Limb (tissue), 2 donors: ENCODE measurements around the gene MAPKAP1.
"Not testable (repeated sequence)": the region's sequence is repeated elsewhere in the genome, so short reads cannot be mapped to it uniquely, and the experiment has no call there.

ENCODE experiments used
- DNase-seq, 2 donors: peaks; one replicate each; pipeline ENCODE4 v3.0.0-alpha.2; 2016; ENCODE audit errors: extremely low spot score in 2 of 2

The MAPKAP1 gene

DNA sequence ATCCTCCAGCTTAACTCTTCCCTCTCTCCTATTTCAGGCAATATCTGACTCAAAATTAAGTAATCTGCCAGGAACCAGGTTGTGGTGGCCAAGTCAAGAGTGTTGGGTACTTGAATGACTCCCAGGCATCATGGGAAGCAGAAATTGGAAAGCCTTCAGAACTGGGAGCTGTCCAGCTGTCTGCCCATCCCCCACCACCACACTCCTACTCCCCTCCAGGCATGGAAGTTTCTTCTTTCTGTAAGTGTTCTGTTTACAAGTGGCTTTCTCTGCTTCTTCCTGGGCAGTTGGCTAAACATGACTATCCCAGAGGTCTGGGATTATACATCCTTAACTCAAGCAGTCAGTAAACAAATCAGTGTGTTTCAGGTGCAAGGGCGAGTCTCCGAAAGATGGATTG lies 25.6 kb upstream of the MAPKAP1 start:
- peak in 1 of 2 donors; percentile 34 for DNase-seq

DNA sequence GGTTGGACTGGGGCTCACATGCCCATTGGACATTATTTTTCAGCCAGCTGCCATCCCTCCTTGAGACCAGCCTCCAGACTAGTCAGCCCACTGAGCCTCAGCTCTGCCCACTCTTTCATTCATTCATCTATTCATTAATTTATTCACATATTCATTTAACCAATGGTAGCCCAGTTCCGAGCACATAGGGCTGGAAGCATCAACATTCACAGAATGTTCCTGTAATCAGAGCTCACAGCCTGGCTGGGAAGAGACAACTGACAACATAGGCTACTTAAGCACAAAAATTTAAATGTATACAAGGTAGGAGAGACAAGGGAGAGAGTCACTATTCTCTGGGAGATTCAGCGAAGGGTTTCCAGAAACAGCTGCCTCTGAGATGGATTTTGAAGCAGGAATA lies 23.2 kb upstream of the MAPKAP1 start:
- no peak for DNase-seq

DNA sequence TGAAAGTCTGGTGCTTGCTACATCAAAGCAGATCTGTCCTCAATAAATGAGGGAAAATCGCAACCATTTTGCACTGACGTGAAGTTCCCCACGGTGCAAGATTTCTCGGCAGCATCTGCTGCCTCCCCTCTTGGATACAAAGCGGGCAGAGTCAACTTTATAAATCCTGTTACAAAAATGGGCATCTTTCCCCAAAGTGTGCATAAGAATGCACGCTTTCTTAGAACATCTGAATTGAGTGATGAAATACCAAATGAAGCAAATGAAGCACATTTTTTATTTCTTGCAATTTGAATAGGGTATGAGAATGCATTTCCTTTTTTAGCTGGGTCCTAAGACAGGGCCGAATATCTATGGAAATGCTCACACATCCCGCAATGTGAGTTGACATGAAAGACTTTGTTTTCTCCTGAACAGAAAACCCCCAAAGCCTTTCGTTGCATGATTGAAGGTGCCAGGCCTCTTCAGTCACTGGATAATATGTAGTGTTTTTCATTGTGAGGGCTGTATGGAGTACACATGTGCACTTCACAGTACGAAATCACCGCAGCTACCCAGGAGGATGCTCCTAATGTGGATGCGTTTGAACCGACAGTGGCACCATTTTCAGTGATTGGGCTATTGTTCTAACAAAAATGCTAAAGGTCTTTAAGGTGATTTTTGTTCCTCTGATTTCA lies 19.6 kb upstream of the MAPKAP1 start:
- no peak for DNase-seq

DNA sequence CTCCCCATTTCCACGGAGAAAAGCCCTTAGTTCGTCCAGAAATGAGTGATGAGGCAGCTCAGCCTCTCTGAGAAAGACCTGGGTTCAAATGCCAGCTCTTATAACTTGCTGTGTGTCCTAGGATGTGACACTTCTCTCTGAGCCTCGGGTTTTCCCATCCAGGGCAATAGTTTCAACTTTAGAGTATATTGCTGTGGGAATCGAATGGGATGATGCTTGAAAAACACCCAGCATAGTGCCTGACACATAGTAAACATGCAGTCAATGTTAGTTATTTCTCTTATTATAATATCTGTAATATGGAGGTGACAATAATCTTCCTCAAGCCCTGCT lies 430 bp upstream of the MAPKAP1 start:
- DNase-seq, result no peak

DNA sequence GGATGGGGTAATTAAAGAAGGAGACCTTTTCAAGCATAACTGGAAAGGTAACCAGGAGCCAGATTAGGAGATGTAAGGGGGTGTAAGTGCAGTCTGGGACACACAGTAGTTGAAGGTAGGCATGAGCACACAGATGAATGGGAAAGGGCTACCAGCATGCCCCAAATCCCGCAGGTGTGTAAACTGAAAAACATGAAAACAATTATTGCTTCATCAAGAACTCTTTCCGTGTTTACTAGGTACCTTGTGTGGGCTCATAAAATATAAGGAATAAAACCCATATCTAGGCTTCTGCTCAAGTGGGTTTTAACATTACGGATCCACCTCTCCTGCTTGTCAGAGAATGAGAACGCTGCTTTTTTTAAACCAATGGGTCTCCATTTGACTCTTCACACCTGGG lies 1.1 kb downstream of the MAPKAP1 start:
- no peak for DNase-seq

DNA sequence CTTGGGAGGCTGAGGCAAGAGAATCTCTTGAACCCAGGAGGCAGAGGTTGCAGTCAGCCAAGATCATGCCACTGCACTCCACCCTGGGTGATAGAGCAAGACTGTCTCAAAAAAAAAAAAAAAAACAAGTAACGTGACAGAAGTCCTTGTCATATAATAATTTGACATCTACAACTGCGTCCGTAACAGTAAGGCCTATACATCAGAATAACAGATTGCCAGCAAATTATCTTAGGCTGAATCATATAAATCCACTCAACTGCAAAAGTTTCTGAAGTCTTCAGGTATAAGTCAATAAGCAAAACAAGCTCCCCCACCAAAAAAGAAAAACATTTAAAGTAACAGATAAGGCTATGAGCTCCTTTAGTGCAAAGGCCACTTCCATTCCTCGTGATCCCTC lies 3.3 kb downstream of the MAPKAP1 start:
- DNase-seq, result no peak

DNA sequence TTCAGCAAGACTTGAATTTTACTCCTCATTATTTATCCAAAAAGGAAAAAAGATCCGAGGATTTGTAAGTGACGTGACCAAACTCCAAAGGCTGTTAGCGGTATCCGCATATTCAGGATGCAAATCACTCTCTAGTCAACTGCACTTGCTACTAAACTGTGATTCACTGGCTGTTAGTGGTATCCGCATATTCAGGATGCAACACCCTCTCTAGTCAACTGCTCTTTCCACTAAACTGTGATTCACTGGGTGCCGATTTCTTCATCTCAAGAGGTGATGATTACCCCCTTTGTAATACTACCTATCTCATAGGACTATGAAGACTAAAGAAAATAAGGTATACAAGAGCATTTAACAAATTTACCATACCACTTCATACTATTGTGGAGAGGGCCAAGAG lies 5.7 kb downstream of the MAPKAP1 start:
- no peak for DNase-seq

DNA sequence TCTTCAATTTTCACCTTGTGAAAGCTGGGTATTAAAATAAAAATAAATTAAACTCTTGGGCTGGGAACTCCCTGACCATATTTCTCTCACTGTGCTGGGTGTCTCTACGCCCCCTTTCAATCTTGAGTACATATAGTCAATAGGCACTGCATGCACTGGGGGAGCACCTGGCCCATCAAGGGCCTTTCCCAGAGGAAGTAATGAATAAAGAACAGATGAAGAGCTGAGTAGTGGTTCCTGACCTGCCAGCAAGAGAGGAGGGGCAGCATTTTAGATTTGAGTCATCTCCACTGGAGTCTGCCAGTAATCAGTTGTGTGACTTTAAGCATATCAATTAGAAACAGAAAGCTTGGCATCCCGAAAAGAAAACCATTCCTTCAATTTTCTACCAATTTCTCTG lies 6.2 kb downstream of the MAPKAP1 start:
- no peak for DNase-seq

DNA sequence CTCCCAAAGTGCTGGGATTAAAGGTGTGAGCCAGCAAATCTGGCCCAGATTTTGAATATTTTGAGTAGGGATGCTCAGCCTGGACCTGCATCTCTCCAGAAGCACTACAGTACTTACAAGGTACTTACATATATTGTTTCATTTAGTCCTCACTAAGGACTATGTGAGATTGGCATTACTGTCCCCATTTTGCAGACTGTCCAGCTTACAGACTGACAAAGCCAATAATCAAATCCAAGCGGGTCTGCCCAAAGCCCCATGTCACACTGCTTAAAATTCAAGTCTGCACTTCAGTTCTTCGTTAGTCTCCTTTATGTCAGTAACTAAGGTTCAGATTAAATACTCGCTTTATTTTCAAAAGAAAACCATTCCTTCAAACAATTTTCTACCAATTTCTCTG lies 7.1 kb downstream of the MAPKAP1 start:
- no peak for DNase-seq

DNA sequence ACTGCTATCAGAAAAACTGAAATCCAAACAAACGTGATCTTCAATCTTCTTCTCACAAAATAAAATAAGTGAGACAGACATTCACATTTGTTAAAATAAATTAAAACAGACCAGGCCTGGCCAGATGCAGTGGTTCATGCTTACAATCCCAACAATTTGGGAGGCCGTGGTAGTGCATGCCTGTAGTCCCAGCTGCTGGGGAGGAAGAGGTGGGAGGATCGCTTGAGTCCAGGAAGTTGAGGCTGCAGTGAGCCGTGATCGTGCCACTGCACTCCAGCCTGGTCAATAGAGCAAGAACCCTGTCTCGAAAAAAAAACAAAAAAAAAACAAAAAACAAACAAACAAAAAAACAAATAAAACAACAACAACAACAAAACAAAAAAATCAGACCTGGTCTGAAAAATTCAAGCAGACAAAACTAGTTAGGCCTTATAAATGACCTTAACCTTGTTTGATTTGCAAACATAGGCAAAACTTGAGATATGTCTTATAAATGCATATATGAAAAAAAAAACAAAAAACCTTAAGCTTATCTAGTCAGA lies 10.8 kb downstream of the MAPKAP1 start:
- DNase-seq, result no peak

DNA sequence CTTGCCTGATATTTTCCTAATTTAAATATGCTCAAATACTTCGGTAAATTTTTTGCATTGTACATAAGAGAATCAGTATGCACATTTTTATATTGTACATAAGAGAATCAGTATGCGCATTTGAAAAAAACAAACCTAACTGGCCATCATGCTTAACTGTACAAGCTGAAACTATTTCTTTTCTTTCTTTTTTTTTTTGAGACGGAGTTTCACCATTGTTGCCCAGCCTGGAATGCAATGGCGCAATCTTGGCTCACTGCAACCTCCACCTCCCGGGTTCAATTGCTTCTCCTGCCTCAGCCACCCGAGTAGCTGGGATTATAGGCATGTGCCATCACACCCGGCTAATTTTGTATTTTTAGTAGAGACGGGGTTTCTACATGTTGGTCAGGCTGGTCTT lies 11.5 kb downstream of the MAPKAP1 start:
- DNase-seq, result not testable (repeated sequence)

DNA sequence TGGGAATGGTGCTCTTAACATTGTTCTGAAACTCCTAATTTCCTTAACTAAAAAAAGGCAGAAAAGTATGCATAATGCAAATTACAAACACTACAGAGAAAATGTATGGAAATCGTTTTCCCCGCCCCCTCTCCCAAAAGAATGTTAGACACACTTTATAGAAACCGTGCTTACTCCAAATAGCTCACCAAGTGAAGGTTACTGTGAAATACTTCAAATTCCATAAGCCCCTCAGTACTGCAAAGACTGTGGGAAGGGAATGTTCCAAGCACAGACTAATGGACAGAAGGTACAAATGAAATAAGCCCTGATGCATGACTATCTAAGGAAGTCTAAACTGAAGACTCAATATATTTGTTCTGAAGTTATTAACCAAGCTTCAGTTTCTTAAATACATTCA lies 12.5 kb downstream of the MAPKAP1 start:
- no peak for DNase-seq

DNA sequence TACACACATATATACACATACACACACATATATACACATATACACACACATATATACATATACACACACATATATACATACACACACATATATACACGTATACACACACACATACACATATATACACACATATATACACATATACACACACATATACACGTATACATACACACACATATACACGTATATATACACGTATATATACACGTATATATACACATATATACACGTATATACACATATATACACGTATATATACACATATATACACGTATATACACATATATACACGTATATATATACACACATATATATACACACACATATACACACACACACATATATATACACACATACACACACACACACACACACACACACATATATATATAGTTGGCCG lies 13.5 kb downstream of the MAPKAP1 start:
- DNase-seq, result not testable (repeated sequence)

DNA sequence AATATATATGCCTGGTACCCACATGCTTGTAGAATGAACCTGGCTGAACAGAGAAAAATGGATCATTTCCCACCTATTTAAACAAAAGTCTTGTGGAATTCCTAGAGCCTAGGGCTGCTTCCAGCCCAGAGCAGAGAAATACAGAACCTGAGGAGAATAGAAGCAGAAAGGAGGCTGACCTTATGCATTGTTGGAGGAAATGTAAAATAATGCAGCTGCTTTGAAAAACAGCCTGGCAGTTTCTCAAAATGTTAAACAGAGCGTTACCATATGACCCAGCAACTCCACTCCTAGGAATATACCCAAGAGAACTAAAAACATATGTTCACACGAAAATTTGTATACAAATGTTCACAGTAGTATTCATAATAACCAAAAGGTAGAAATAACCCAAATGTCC lies 15.1 kb downstream of the MAPKAP1 start:
- no peak for DNase-seq

DNA sequence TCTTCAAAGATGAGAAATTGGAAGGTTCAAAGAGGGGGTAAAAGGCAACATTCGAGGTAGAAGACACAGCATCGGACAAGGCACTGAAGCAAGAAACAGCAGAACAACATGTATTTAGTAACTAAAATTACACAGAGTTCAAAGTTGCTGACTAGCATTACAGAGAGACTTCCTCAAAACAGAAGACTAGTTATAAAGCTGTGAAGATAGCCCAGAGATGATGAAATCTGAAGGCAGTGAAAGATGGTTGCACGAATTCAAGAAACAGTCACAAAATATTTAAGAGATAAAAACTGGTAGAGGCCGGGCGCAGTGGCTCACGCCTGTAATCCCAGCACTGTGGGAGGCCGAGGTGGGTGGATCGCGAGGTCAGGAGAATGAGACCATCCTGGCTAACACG lies 16.3 kb downstream of the MAPKAP1 start:
- no peak for DNase-seq

DNA sequence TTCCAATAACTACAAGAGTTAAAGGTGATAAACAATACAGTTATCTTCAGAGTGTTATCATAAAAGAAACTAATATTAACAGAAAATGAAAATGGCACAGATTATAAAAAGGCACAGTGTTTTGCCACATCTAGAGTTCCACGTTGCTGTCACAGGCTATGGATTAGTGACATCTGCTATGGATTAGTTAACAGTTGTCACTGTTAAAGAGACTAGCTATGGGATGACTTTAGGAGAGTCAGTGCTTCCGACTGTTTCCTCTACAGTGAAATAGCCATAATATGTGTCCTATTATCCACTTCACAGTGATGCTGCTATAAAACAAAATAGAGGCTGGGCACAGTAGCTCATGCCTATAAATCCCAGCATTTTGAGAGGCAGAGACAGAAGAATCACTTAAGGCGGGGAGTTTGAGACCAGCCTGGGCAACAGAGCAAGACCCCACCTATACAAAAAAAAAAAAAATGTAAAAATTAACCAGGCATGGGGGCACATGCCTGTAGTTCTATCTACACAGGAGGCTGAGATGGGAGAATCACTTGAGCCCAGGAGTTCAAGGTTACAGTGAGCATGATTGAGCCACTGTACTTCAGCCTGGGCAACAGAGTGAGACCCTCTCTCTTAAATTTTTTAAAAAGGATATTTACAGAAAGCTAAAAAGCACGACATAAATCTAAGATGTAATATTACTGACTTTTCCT lies 19.7 kb downstream of the MAPKAP1 start:
- DNase-seq, result no peak

DNA sequence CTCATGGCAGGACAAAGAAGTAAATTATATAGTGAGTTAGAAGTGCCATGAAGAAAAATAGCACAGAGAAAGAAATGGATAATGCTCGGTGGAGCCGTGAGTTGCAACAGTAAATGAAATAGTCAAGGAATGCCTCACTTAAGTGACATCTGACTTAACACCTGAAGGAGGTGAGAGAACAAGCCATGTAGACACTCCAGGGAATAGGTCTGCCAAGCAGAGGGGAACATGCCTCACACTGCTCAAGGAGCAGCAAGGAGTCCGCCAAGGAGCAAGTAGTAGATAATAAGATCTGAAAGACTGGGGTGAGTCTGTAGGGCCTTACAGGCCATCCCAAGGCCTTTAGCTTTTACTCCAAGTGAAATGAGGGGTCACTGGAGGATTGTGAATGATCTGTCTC lies 21.8 kb downstream of the MAPKAP1 start:
- no peak for DNase-seq

DNA sequence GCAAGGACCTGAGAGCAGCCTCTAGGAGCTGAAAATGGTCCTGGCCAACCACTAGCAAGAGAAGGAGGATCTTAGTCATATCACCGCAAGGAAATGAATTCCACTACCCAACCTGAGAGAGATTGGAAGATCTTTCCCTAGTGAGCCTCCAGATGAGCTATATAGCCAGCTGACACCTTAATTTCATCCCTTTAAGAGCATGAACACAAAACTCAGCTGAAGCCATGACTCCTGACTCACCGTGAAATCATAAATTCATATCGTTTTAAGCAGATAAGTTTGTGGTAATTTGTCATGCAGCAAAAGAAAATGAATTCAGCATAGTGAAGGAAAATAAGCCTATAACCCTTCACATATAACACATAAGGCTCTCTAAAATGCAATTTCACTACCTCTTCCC lies 23.5 kb downstream of the MAPKAP1 start:
- no peak for DNase-seq

DNA sequence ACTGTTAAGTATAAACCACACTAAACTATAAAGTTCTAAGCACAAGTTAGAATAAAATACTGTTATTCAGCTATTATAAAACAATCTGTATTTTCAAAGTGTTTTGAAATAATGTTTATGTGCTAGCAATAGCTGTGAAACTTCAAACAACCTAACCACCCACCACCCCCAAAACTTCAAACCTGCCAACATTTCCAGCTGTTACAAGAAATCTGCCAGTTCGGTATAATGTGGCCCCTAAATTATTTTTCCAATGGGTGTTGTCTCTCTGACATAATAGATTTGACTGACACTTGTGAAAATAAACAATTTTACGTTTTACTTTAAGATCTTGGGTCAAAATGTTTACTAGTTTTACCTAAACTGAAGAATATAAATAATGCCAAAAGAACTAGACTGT lies 24.7 kb downstream of the MAPKAP1 start:
- DNase-seq, result no peak

DNA sequence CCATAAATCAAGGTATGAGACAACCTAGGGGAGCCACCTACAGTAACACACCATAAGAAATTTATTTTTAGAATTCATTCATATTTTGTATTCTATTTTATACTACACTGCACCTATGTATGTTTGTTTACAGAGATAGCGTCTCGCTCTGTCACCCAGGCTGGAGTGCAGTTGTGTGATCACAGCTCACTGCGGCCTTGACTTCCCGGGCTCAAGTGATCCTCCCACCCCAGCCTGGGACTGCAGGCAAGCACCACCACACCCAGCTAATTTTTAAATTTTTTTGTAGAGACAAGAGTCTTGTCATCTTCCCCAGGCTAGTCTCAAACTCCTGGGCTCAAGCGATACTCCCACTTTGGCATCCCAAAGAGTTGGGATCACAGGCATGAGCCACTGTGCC lies 25.4 kb downstream of the MAPKAP1 start:
- no peak for DNase-seq

DNA sequence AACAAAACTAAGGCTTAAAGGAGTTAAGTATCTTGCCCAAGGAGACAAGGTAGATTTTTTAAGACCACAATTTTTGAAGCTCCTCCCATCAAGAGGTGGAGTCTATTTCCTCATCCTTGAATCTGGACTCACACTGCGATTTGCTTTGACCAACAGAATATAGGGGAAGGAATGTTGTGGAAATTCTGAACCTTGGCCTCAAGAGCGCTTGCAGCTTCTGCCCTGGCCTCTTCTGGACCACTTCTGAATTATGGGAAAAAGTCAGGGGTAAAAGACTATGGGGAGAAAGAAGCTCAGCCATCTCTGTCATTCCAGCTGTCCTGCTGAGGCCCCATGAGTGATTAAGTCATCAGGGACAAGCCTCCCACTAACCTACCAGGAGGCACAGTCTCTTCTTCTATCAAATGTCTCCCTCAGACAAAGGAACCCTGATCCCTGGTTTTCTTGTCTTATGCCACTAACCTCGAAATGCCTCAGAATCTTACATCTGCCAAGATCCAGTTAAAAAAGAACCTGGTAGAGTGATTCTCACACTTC lies 25.9 kb downstream of the MAPKAP1 start:
- no peak for DNase-seq

DNA sequence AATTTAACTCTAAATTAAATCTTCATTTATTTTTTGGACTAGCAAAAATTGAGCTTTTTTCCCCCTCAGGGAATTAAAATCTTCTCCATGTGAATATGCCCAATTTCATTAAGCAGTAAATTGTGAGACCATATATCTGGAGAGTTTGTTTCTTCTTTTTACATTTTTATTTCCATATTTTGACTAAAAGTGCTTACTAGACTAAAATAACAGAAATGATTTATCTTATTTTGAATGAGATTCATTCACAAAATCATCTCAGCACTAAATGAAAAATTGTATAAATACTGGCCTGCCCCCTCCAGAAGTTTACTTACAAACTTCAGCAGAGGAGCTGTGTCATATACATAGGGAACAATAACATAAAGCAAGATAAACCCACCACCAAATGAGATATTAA lies 26.6 kb downstream of the MAPKAP1 start:
- DNase-seq, result no peak

DNA sequence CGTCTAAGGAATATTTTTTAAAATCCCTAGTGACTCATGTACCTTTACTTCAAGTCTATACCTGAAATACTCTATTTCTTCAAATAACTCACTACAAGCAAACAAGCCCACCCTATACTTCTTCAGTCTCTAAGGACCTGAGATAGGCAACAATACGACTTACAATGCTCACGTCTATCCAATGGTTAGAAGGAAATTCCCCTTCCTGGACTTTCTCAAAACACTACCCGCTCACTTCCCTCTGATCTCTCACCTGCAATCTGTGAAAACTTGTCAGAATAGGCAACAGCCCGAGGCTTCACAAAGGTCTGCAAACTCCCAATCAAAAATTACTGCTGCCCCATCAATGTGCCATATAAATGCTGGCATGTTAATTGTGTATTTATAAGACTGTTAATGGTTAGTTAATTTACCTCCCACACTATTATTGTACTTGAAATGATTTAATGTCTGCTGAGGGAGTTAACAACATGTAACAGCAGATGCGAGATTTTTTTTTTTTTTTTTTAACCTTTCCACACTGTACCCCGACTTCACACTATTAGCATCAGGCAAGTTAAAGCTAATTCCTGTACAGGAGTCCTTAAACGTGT lies 27.3 kb downstream of the MAPKAP1 start:
- DNase-seq, result no peak
